Spleen (tissue), 11 donors: Measurements from ENCODE around the gene ATP1A3. TPM values are rescaled to one million over a fixed set of nuclear protein-coding genes. Genes with fewer than 3 reads are reported as not detected.

Experiments
- DNase-seq: peaks from one replicate; pipeline ENCODE4 v3.0.0-alpha.2; 2020
- H3K27ac ChIP-seq, 8 donors: fragments of 200-600 bp; sonication (generic) in 7 of 8; 1 replicate in 4 of 8; 2 replicates in 4 of 8; pipeline versions ENCODE4 v1.5.0 to v1.8.0; 2016 to 2021; ENCODE audit warnings: inconsistent platforms in 4 of 8, mild to moderate bottlenecking in 4 of 8, moderate library complexity in 1 of 8
- H3K27me3 ChIP-seq, 7 donors: fragments of 200-600 bp; sonication (generic) in 6 of 7; replicated peaks in 1 of 7; 1 replicate in 4 of 7; 2 replicates in 3 of 7; pipeline versions ENCODE4 v1.5.0 to v1.8.0; 2016 to 2021; ENCODE audit warnings: inconsistent platforms in 3 of 7, mild to moderate bottlenecking in 1 of 7
- H3K36me3 ChIP-seq, 6 donors: fragments of 200-600 bp; sonication (generic) in 5 of 6; 1 replicate in 4 of 6; 2 replicates in 2 of 6; pipeline versions ENCODE4 v1.5.0 to v1.8.0; 2016 to 2021; ENCODE audit warnings: inconsistent platforms in 2 of 6
- H3K4me1 ChIP-seq, 6 donors: fragments of 200-600 bp; sonication (generic) in 5 of 6; 1 replicate in 3 of 6; 2 replicates in 3 of 6; pipeline versions ENCODE4 v1.5.0 to v1.8.0; 2016 to 2021; ENCODE audit warnings: inconsistent platforms in 3 of 6
- H3K4me3 ChIP-seq, 8 donors: fragments of 200-600 bp; sonication (generic) in 7 of 8; 1 replicate in 4 of 8; 2 replicates in 4 of 8; pipeline versions ENCODE4 v1.5.0 to v1.8.0; 2016 to 2021; ENCODE audit warnings: inconsistent platforms in 4 of 8, mild to moderate bottlenecking in 4 of 8, moderate library complexity in 2 of 8
- H3K9me3 ChIP-seq, 8 donors: fragments of 200-600 bp; sonication (generic) in 7 of 8; 1 replicate in 4 of 8; 2 replicates in 4 of 8; pipeline versions ENCODE4 v1.5.0 to v1.8.0; 2016 to 2021; ENCODE audit warnings: inconsistent platforms in 4 of 8
- POLR2A ChIP-seq, 3 donors: fragments of 450-650 bp; IDR thresholded peaks; one replicate each; pipeline ENCODE4 v1.5.1; 2017; ENCODE audit warnings: antibody characterized with exemption in 3 of 3, mild to moderate bottlenecking in 1 of 3
- POLR2AphosphoS5 ChIP-seq, 3 donors: sonication (generic); formaldehyde crosslinking; IDR thresholded peaks; one replicate each; pipeline ENCODE4 v1.5.1; 2017; ENCODE audit warnings: antibody characterized with exemption in 3 of 3
- WGBS, 5 donors: extraction: QIAGEN DNeasy Blood & Tissue Kit in 3 of 5; methylation state at CpG; one replicate each; pipeline versions ENCODE4 v1.1.5 to v1.1.7; 2013 to 2018; 5-methylcytosine and 5-hydroxymethylcytosine counted together
- intact Hi-C: fragments of 100-400 bp; cut with DNase I; formaldehyde crosslinking; loops from one replicate; pipeline ENCODE4 v1.15.0; 2023; ENCODE audit warnings: low total_unique reads
- polyA plus RNA-seq, 3 donors: library from polyadenylated mRNA; stranded (reverse); fragments of 200-250 nt; gene quantifications; one replicate each; pipeline ENCODE4 v1.2.1, GENCODE V29; 2013
- total RNA-seq, 7 donors: library from RNA; depleted of rRNA in 3 of 7; stranded (reverse); fragments of >200 nt in 3 of 7; fragmentation: NEBNext Ultra II Directional in 4 of 7; extraction: Animal tissue kit (Norgen Biotek cat#: 25700) in 4 of 7; gene quantifications; one replicate each; pipeline versions ENCODE4 v1.1.0 to v1.2.1, GENCODE V29; 2016 to 2021
- TF ChIP-seq, protein P1 (sequence below), 11 experiments: fragments of 200-600 bp in 7 of 11; fragments of 450-650 bp in 4 of 11; sonication (generic) in 4 of 11; IDR thresholded peaks in 8 of 11; conservative IDR thresholded peaks in 3 of 11; 1 replicate in 7 of 11; 2 replicates in 4 of 11; pipeline versions ENCODE4 v1.4.0 to v1.8.0; 2016 to 2021; ENCODE audit warnings: antibody characterized with exemption in 11 of 11, inconsistent platforms in 4 of 11, mild to moderate bottlenecking in 1 of 11
- donor health status: healthy with polysubstance abuse.
- donor health status: DM: no; HTN: no; CAD: no; lungs with moderate emphysema.
- donor health status: DM: no; HTN: no; CAD: no.
- donor health status: Bipolar disorder and iron deficiency.
- donor health status: healthy.
- donor health status: DM: no; HTN: no; CAD: no.
- donor health status: DM: yes; HTN: yes; CAD: no.

The ATP1A3 gene
- total and polyA plus RNA-seq, 10 donors = 0.39 to 2.2 (median 1.2) TPM

DNA sequence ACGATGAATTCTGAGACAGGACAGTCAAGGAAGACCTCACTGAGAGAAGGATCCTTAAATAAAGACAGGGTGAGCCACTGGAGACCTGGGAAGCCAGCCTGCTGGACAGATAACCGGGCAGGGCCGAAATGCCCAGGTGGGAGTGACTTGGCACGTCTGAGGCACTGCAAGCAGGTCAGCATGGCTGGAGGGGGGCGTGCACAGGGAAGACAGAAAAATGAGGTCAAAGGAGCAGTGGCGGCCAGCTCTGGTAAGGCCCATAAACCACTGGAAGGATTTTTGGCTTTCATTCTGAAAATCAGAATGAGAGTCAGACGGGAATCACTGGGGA is 5.8 kb upstream of the ATP1A3 start:
- no peak for DNase-seq
- H3K27me3 ChIP-seq = peaks cover 0 to 90% (median 59%) of the 10 kb centered on the region in 7 donors

DNA sequence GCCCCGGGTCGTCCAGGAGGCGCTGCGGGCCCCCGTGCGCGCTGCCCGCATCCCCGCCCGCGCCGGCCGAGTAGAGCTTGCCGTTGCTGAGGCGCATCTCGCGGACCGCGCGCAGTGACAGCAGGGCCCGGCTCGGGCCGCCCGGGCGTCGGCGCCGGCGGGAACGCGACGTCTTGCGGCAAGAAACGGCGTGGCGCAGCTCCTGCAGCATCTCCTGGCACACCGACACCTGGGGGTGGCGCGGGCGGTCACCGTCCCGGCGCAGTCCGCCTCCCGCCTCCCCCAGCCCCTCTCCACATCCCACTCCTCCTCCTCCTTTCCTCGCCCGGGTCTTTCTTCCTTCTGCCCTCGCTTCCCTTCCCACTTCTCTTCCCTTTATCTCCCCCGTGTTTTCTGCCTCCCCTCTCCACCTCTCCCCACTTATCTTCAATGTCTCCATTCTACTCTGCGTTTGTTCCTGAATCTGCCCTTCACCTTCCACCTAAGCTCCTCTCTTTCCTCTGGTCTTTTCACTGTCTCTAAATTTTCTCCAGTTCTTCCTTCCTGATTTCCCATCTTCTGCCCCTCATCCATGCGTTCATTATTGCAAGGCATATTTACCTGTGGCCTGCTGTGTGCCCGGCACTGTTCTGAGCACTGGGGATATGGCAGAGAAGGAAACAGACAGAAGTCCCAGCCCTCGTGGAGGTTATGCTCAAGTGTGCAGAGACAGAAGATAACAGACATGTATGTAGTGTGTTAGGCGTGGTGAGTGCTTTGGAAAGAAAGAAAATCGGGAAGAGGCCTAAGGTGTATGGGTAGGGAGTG is 5.2 kb upstream of the ATP1A3 start:
- 15 to 24% (median 16%) methylated on average over 27 to 55 of the region's 55 CpGs for WGBS, 5 donors
- Histone ChIP-seq H3K27me3 (peaks cover 0 to 96% (median 65%) of the 10 kb centered on the region in 7 donors), H3K36me3 (no peaks in the 10 kb centered on the region), H3K9me3 (no peaks in the 10 kb centered on the region), H3K4me3 (peak overlapping the region in 2 of 8 donors; percentile 15 to 56), H3K4me1 (peaks cover 7 to 36% (median 22%) of the 10 kb centered on the region in 6 donors), H3K27ac (no peak overlapping the region)
- TF ChIP-seq POLR2A (IDR thresholded peaks at IDR 0.05) (no peak), POLR2AphosphoS5 (IDR thresholded peaks at IDR 0.05) (no peak)
- TF ChIP-seq, protein P1, sequence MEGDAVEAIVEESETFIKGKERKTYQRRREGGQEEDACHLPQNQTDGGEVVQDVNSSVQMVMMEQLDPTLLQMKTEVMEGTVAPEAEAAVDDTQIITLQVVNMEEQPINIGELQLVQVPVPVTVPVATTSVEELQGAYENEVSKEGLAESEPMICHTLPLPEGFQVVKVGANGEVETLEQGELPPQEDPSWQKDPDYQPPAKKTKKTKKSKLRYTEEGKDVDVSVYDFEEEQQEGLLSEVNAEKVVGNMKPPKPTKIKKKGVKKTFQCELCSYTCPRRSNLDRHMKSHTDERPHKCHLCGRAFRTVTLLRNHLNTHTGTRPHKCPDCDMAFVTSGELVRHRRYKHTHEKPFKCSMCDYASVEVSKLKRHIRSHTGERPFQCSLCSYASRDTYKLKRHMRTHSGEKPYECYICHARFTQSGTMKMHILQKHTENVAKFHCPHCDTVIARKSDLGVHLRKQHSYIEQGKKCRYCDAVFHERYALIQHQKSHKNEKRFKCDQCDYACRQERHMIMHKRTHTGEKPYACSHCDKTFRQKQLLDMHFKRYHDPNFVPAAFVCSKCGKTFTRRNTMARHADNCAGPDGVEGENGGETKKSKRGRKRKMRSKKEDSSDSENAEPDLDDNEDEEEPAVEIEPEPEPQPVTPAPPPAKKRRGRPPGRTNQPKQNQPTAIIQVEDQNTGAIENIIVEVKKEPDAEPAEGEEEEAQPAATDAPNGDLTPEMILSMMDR (IDR thresholded peaks at IDR 0.05 in 8 of 11, conservative IDR thresholded peaks at IDR 0.05 in 3 of 11) = no peak
- no peak for DNase-seq
- intact Hi-C loops = no loop called here

More for the DNA sequence above, 5.8 kb upstream of the ATP1A3 start:
- H3K4me1 ChIP-seq = peaks cover 7 to 30% (median 19%) of the 10 kb centered on the region in 6 donors
- H3K36me3 ChIP-seq = no peaks in the 10 kb centered on the region
- TF ChIP-seq POLR2AphosphoS5 (IDR thresholded peaks at IDR 0.05) = no peak
- TF ChIP-seq POLR2A (IDR thresholded peaks at IDR 0.05) = no peak
- TF ChIP-seq, protein P1 (IDR thresholded peaks at IDR 0.05 in 8 of 11, conservative IDR thresholded peaks at IDR 0.05 in 3 of 11) = no peak
- WGBS, 5 donors = 82 to 91% (median 86%) methylated on average over 7 of the region's 7 CpGs
- no peaks in the 10 kb centered on the region for H3K9me3 ChIP-seq
- no peak overlapping the region for H3K27ac ChIP-seq
- no peak overlapping the region for H3K4me3 ChIP-seq
- intact Hi-C loops = no loop called here

DNA sequence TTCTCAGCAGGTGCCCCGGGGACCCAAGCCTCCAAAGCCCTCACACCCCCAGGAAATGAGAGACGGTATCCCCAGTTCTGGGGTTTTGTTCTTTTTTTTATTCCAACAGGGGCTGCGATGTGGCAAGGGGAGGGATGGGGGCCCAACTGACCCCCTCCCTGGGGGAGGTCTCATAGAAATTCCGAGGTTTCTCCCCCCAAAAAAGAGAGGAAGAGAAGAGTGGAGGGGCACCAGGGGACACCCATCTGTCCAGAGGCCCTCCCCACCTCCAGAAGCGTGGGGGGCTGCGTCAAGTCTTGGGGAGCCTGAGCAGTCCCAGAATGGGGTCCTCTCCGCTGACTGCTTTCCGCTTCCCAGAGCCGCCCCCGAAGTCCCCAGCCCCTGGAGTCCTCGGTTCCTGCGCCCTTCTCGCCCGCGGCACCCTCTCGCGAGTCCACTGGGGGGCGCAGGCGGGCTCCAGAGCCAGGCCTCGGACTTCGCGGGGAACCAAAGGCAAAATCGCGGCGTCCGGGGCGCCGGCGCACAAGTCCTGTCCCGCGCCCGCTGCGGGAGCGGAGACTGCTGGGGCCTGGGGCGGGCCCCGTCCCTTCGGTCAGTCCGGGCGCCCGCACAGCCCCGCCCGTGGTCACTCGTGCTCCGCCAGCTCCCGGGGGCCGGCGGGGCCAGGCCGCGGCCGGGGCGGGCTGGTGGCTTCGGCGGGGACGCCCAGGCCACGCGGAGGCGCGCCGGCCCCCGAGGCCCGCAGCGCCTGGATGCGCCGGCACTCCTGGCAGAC is 4.4 kb upstream of the ATP1A3 start:
- TF ChIP-seq POLR2AphosphoS5 (IDR thresholded peaks at IDR 0.05) (peak in 1 of 3 donors; percentile 20), POLR2A (IDR thresholded peaks at IDR 0.05) (no peak)
- TF ChIP-seq, protein P1 (IDR thresholded peaks at IDR 0.05 in 8 of 11, conservative IDR thresholded peaks at IDR 0.05 in 3 of 11) = peak in 10 of 11 experiments; percentile 7 to 69 (median 46)
- peaks cover 0 to 97% (median 73%) of the 10 kb centered on the region in 7 donors for H3K27me3 ChIP-seq
- peaks cover 7 to 44% (median 31%) of the 10 kb centered on the region in 6 donors for H3K4me1 ChIP-seq
- no peak for DNase-seq
- 3 to 7% (median 4%) methylated on average over 6 to 64 of the region's 64 CpGs for WGBS, 5 donors
- intact Hi-C loops = no loop called here
- no peaks in the 10 kb centered on the region for H3K36me3 ChIP-seq
- no peak overlapping the region for H3K27ac ChIP-seq
- no peaks in the 10 kb centered on the region for H3K9me3 ChIP-seq
- H3K4me3 ChIP-seq = peak overlapping the region in 4 of 8 donors; percentile 15 to 56 (median 18)

DNA sequence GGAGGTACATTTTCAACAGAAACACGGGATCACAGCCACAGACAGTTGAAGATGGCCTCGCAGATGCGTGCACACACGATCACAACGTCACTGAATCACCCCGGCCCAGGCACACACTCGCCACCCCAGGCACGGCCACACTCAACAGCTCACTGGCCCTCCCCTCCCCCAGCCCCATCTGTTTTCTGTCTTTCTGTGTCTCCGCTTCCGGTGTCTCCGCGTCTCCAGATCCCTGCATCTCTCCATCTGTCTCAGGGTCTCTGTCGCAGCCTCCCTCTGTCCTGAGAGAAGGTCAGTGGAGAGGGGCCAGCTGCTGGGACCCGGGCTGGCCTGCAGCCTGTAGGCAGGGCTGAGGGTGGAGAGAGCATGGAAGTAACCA is 3.8 kb upstream of the ATP1A3 start:
- Histone ChIP-seq H3K4me1 (peaks cover 7 to 50% (median 32%) of the 10 kb centered on the region in 6 donors), H3K27ac (no peak overlapping the region), H3K27me3 (peaks cover 0 to 97% (median 73%) of the 10 kb centered on the region in 7 donors), H3K36me3 (no peaks in the 10 kb centered on the region), H3K9me3 (no peaks in the 10 kb centered on the region), H3K4me3 (peak overlapping the region in 1 of 8 donors; percentile 56)
- no peak for DNase-seq
- intact Hi-C loops = no loop called here
- 5 to 9% (median 6%) methylated on average over 14 of the region's 14 CpGs for WGBS, 5 donors
- TF ChIP-seq POLR2A (IDR thresholded peaks at IDR 0.05) (no peak), POLR2AphosphoS5 (IDR thresholded peaks at IDR 0.05) (no peak)
- TF ChIP-seq, protein P1 (IDR thresholded peaks at IDR 0.05 in 8 of 11, conservative IDR thresholded peaks at IDR 0.05 in 3 of 11) = no peak
